NCI-H345 treated with DMSO at 0.1 percent for 48 hours (cell line): ENCODE measurements around the gene IQSEC1.
"Not testable (repeated sequence)": the region's sequence is repeated elsewhere in the genome, so short reads cannot be mapped to it uniquely, and the experiment has no call there.

Experiments
- DNase-seq: peaks from one replicate; lab custom pipeline; 2025; ENCODE audit not compliant: unreplicated experiment; lab: John Stamatoyannopoulos, UW

IQSEC1 gene

DNA sequence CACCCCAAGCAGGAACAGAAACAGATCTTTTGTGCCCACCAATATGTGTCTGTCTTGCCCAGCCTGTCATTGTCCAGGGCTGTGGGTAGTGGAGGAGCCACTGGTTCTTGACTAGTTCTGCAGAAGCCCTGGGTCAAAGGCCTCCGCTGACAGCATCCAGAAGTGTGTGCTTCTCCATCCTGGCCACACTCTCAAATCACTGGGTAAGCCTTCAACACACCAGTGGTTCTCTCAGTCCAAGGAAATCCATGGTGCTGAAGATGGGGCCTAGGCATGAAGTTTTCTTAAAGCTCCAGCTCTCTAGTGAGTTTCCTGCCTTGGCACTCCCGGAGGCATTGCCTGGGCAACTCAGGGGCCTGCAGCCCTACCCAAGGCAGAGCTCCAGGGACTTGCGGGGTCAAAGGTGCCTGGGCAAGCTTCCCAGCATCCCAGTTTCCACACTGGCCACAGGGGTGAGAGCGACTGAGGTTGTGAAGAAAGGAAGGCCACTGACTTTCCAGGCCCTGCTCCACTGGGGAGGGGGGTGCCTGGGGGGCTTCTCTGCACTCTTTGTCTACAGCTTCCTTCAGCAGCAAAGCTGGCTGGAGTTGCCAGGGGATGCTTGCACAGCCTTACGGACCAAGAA is 193.9 kb downstream of the IQSEC1 start:
- DNase-seq = no peak

DNA sequence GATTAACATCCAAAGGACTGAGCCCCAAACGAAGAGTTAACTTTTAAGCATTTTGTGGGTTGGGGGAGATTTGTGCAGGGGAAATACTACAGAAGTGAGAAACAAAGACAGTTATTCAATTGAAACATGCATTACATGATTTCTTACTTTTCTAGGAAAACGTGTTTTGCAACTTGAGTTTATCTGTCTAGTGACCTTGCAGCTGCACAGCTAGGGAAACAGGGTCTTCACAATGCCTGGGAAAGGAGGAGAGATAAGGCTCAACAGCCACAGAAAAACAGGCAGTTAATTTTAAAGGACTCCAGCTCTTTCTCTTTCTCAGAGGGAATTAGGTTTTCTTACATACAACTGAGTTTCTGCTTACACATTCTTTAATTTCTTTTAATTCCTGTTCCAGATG is 194.5 kb downstream of the IQSEC1 start:
- DNase-seq = not testable (repeated sequence)

- DNase-seq = no peak
These were observed 195.1 kb downstream of the IQSEC1 start for GRCh38 chr3:12878141-12878574.

GRCh38 chr3:12877040-12877439 is 196.2 kb downstream of the IQSEC1 start:
- no peak for DNase-seq

- no peak for DNase-seq
These were observed 197.1 kb downstream of the IQSEC1 start for GRCh38 chr3:12875857-12876836.

GRCh38 chr3:12871404-12871983 is 201.7 kb downstream of the IQSEC1 start:
- no peak for DNase-seq

- no peak for DNase-seq
These were observed 202.3 kb downstream of the IQSEC1 start for GRCh38 chr3:12870942-12871341.

- DNase-seq = no peak
These were observed 204.1 kb downstream of the IQSEC1 start for GRCh38 chr3:12869035-12869621.

- peak; percentile 38 for DNase-seq
These were observed 204.9 kb downstream of the IQSEC1 start for GRCh38 chr3:12868039-12869034.

- no peak for DNase-seq
These were observed 206.4 kb downstream of the IQSEC1 start for GRCh38 chr3:12866836-12867235.

DNA sequence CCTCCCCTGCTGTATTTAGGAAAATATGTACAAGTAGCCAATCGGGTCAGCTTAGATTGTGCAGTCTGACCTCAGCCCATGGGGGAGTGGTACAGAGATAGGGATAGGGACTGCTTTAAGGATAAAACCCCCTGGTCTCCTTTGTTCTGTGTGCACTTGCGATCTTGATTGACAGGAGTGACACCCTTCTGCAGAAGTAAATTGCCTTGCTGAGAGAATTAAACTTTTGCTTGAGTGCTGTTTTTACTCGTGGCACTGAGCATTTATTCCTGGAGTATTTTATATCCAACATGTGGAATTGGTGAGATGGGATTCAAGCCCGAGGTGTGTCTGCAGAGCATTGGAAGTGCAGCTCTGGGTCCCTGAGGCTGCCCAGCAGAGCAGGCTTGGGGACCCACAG is 208.0 kb downstream of the IQSEC1 start:
- no peak for DNase-seq

DNA sequence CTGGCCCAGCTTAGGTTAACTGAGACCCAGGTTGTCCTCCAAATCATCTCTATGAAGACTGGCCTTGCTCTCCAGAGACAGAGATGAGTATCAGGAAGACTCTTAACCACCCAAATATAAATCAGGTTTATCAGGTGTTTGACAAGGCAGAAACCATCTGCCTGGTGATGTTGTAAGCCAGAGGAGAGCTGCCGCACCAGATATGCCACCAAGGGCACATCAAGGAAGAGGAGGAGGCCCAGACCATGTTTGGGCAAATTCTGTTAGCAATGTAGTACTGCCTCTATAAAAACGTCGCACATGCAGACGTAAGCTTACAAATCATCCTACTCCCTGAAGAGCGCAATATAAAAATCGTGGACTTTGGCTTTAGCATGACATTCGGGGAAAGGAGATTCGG is 210.8 kb downstream of the IQSEC1 start:
- DNase-seq = no peak

GRCh38 chr3:12861611-12862010 is 211.6 kb downstream of the IQSEC1 start:
- DNase-seq = no peak

DNA sequence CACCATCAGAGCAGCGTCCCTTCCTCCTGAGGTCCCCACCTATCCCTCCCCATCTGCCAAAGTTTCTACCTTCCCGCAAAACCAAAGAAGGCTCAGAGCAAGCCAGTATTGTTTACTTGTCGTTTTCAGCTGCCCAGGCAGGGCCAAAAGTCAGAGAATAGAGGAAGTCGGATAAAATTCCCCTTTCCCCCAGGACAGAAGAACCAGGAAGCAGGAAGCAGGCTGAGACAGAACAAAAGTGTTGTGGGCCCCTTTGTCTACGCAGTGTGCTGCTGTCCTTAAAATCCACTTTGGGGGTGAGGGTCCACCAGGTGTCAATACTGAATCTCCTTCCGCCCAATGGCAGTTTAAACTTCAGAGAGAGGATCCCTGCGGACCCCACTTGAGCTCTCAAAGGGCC is 213.4 kb downstream of the IQSEC1 start:
- DNase-seq = no peak

GRCh38 chr3:12856626-12857025 is 216.6 kb downstream of the IQSEC1 start:
- no peak for DNase-seq

DNA sequence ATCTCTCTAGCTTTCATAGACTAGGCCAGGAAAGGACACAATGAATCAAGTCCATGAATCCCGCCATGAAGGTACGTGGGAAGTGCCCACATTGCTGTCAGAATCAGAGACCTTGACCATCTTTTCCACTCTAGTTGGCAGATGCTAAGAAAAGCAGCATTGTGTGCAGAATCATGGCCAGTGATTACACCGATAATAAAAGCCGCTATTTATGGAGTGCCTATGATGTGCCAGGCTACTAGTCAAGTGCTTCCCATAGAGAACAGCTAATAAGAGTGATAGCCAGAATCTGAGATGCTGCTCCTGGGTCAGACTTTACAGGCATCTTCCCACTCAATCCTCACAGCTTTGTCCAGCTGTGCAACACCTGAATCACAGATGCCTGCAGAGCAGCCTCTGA is 218.7 kb downstream of the IQSEC1 start:
- DNase-seq = no peak

DNA sequence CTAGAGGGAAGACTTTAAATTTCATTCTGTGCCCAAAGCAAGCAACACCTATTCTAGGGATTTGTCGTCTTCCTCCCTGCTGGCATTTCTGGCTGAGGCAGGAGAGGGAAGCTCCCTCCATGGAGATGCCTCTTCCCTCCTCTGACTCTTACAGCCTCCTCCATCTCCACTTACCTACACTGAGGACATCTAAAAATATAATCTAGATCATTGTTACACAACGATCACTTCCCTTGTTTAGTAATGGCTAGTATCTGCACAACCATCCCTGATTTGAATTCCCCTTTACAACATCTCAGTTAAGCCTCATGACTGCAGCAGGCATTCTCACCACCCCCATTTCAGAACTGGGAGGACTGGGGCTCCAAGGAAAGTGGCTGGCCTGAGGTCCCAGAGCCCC is 219.4 kb downstream of the IQSEC1 start:
- not testable (repeated sequence) for DNase-seq

DNA sequence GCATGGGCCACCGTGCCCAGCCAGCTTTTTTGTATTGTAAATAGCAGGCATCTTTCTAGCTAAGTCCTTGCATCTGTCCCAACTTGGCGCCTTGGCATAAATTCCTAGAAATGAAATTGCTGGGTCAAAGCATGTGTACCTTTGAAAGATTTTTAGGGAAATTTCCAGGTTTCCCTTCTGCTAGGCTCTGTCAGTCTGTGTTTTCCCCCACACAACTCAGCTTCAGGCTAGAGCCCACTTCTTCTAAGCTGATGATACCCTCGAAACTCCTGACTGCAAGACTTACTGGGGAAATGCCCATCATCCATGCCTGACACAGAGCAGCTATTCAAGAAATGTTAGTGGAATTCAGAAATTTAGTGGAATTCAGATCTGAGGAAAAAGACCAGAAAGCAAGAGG is 221.0 kb downstream of the IQSEC1 start:
- DNase-seq = no peak
